K562 (cell line): ENCODE data around the gene SLC4A5. TPM values are rescaled to one million over a fixed set of nuclear protein-coding genes. Genes with fewer than 3 reads are reported as not detected.

Experiments
- ATAC-seq: fragments of 200-7000 bp; cut with Tn5 transposase; 3 replicates; pipeline ENCODE4 v1.9.1; 2020; ENCODE audit warnings: moderate library complexity
- BruUV-seq: library from RNA; stranded (reverse); fragments of 400-500 nt; replicated peaks from 2 replicates; lab custom pipeline; 2021; lab: Mats Ljungman, UMichigan
- CTCF ChIA-PET: fragments of 300-600 bp; formaldehyde crosslinking; extraction: SDS; loops from one replicate; lab custom pipeline; 2021; ENCODE audit warnings: low intra/inter-chr PET ratio; lab: Yijun Ruan, JAX
- POLR2A ChIA-PET: fragments of 300-600, 350-650 bp; sonication (Branson Sonifier 250); formaldehyde crosslinking; extraction: SDS; loops from one replicate; lab custom pipeline; 2021; ENCODE audit warnings: antibody characterized with exemption, inconsistent platforms; lab: Yijun Ruan, JAX
- DNase-seq, 4 experiments: peaks; one replicate each; pipeline versions ENCODE4 v3.0.0 to v3.0.0-alpha.2; 2011 to 2018; ENCODE audit warnings: low spot score in 3 of 4, mixed read lengths in 3 of 4; ENCODE audit errors: extremely low read depth in 1 of 4
- FAIRE-seq: peaks from 2 replicates; lab custom pipeline; 2011; peaks lifted over from hg19 to GRCh38; lab: Jason Lieb, UNC
- H2AFZ ChIP-seq: 2 replicates; pipeline ENCODE4 v1.6.0; 2011; ENCODE audit warnings: low read depth, low read length, control low read depth, inconsistent platforms
- H3K27ac ChIP-seq: fragments of 200-600 bp; 3 replicates; pipeline ENCODE4 v1.8.0; 2011; ENCODE audit warnings: low read depth, mild to moderate bottlenecking, control low read depth, inconsistent platforms, low read length, moderate library complexity, mixed read lengths; ENCODE audit errors: extremely low read depth
- H3K27me3 ChIP-seq, 2 experiments: fragments of 300-600 bp in 1 of 2; 2 replicates in 1 of 2; 3 replicates in 1 of 2; pipeline versions ENCODE4 v1.6.0 to v1.8.0; 2011; ENCODE audit warnings: inconsistent platforms in 2 of 2, low read length in 2 of 2, mild to moderate bottlenecking in 1 of 2, mixed read lengths in 1 of 2, moderate library complexity in 1 of 2; ENCODE audit not compliant: control insufficient read depth in 2 of 2, insufficient read depth in 2 of 2
- H3K36me3 ChIP-seq: fragments of 300-600 bp; 3 replicates; pipeline ENCODE4 v1.8.0; 2011; ENCODE audit warnings: mild to moderate bottlenecking, low read length, inconsistent platforms; ENCODE audit not compliant: control insufficient read depth, insufficient read depth
- H3K4me1 ChIP-seq, 2 experiments: fragments of 200-600 bp in 1 of 2; replicated peaks in 1 of 2; 2 replicates in 1 of 2; 3 replicates in 1 of 2; pipeline versions ENCODE4 v1.5.1 to v1.8.0; 2011; ENCODE audit warnings: inconsistent platforms in 2 of 2, low read length in 2 of 2, mild to moderate bottlenecking in 1 of 2, mixed read lengths in 1 of 2, moderate library complexity in 1 of 2; ENCODE audit not compliant: control insufficient read depth in 2 of 2, insufficient read depth in 2 of 2
- H3K4me2 ChIP-seq: 2 replicates; pipeline ENCODE4 v1.6.1; 2011; ENCODE audit warnings: low read length, control low read depth, inconsistent platforms, mixed read lengths; ENCODE audit not compliant: insufficient read depth
- H3K4me3 ChIP-seq: fragments of 200-600 bp; sonication (generic), shearing (Covaris generic); 2 replicates; pipeline ENCODE4 v1.5.1; 2016; ENCODE audit warnings: control low read depth, inconsistent platforms
- H3K79me2 ChIP-seq: fragments of 200-600 bp; 3 replicates; pipeline ENCODE4 v1.8.0; 2011; ENCODE audit warnings: low read length, inconsistent platforms; ENCODE audit not compliant: control insufficient read depth, insufficient read depth
- H3K9ac ChIP-seq, 2 experiments: 2 replicates each; pipeline versions ENCODE4 v1.6.0 to v1.6.1; 2011; ENCODE audit warnings: low read depth in 2 of 2, low read length in 2 of 2, control low read depth in 1 of 2, inconsistent platforms in 1 of 2, mild to moderate bottlenecking in 1 of 2, mixed read lengths in 1 of 2; ENCODE audit not compliant: insufficient read depth in 1 of 2
- H3K9me1 ChIP-seq: one replicate; pipeline ENCODE4 v1.6.0; 2011; ENCODE audit warnings: inconsistent platforms, mild to moderate bottlenecking, low read length, moderate library complexity; ENCODE audit not compliant: control insufficient read depth, insufficient read depth
- H3K9me3 ChIP-seq: replicated peaks from 2 replicates; pipeline ENCODE4 v1.5.1; 2011; ENCODE audit warnings: low read depth, low read length, inconsistent platforms; ENCODE audit not compliant: control insufficient read depth, insufficient read depth
- H4K20me1 ChIP-seq: replicated peaks from 2 replicates; pipeline ENCODE4 v1.6.1; 2011; ENCODE audit warnings: low read length, inconsistent platforms, mixed read lengths; ENCODE audit not compliant: control insufficient read depth, insufficient read depth
- FOXJ3 ChIP-seq: sonication (generic); formaldehyde crosslinking; IDR thresholded peaks from 2 replicates; pipeline ENCODE4 v1.4.0; 2020; ENCODE audit warnings: mild to moderate bottlenecking, missing genetic modification reagents
- MCM2 ChIP-seq: fragments of 450-650 bp; IDR thresholded peaks from 2 replicates; pipeline ENCODE4 v1.6.1; 2017; ENCODE audit warnings: low read depth, mild to moderate bottlenecking
- NR2C1 ChIP-seq, 2 experiments: fragments of 450-650 bp; IDR thresholded peaks; 2 replicates each; pipeline ENCODE4 v1.6.1; 2017; ENCODE audit warnings: mild to moderate bottlenecking in 2 of 2, antibody characterized with exemption in 1 of 2, inconsistent platforms in 1 of 2, missing compliant biosample characterization in 1 of 2, missing genetic modification characterization in 1 of 2
- NRF1 ChIP-seq, 2 experiments: fragments of 450-650 bp; IDR thresholded peaks in 1 of 2; conservative IDR thresholded peaks in 1 of 2; 2 replicates each; pipeline ENCODE4 v1.6.1; 2014; ENCODE audit warnings: mild to moderate bottlenecking in 2 of 2
- SMARCA5 ChIP-seq: fragments of 450-650 bp; IDR thresholded peaks from 2 replicates; pipeline ENCODE4 v1.6.1; 2016
- SRF ChIP-seq, 2 experiments: fragments of 250-450, 450-650 bp in 1 of 2; sonication (Bioruptor Pico) in 1 of 2; sonication (generic) in 1 of 2; formaldehyde crosslinking; IDR thresholded peaks; 2 replicates each; pipeline versions ENCODE4 v1.5.0 to v1.5.1; 2020 to 2022; ENCODE audit warnings: mild to moderate bottlenecking in 1 of 2, missing genetic modification reagents in 1 of 2
- ZNF609 ChIP-seq: sonication (generic); formaldehyde crosslinking; IDR thresholded peaks from 2 replicates; pipeline ENCODE4 v1.8.1; 2023; ENCODE audit warnings: missing genetic modification reagents, mild to moderate bottlenecking, borderline replicate concordance
- ZNF639 ChIP-seq, 2 experiments: fragments of 200-800 bp in 1 of 2; sonication (Bioruptor generic) in 1 of 2; sonication (generic) in 1 of 2; formaldehyde crosslinking in 1 of 2; IDR thresholded peaks in 1 of 2; conservative IDR thresholded peaks in 1 of 2; 2 replicates each; pipeline versions ENCODE4 v1.5.0 to v1.6.1; 2016 to 2020; ENCODE audit warnings: missing compliant biosample characterization in 1 of 2, missing genetic modification characterization in 1 of 2, missing genetic modification reagents in 1 of 2
- WGBS: fragments of 100-300 bp; shearing (Covaris generic); methylation state at CpG from one replicate; pipeline ENCODE4 v1.1.6; 2016; ENCODE audit warnings: low coverage, mixed read lengths; ENCODE audit not compliant: insufficient coverage; ENCODE audit errors: missing lambda C conversion rate; 5-methylcytosine and 5-hydroxymethylcytosine counted together
- in situ Hi-C: fragments of 300-500 bp; cut with MboI; formaldehyde crosslinking; loops from 4 replicates; pipeline ENCODE4 v1.15.0; 2018; ENCODE audit warnings: inconsistent platforms, mixed read lengths
- intact Hi-C: fragments of 100-400 bp; cut with micrococcal nuclease; formaldehyde crosslinking; loops from 2 replicates; pipeline ENCODE4 v1.14.2; 2022
- polyA plus RNA-seq, 8 experiments: library from polyadenylated mRNA; depleted of rRNA in 4 of 8; stranded (reverse) in 5 of 8; unstranded in 3 of 8; fragments of >200 nt; fragmentation: Nextera tagmentation in 2 of 8; fragmentation: Illumina TruSeq in 1 of 8; extraction: Ambion mirVana in 2 of 8; extraction: Trizol in 1 of 8; gene quantifications; 2 replicates each; pipeline versions ENCODE4 v1.2.1 to v1.2.3, GENCODE V29; 2011 to 2014; ENCODE audit warnings: inconsistent platforms in 1 of 8, missing spikeins in 1 of 8
- total RNA-seq, 7 experiments: library from RNA; depleted of rRNA in 6 of 7; stranded (reverse); fragments of >200 nt in 6 of 7; fragmentation: Illumina TruSeq in 2 of 7; extraction: Trizol in 2 of 7; gene quantifications; 2 replicates each; pipeline versions ENCODE4 v1.2.1 to v1.2.3, GENCODE V29; 2011 to 2021; ENCODE audit warnings: low replicate concordance in 1 of 7
- TF ChIP-seq, protein P1 (sequence below), 2 experiments: fragments of 450-650 bp in 1 of 2; sonication (generic) in 1 of 2; formaldehyde crosslinking; conservative IDR thresholded peaks; 2 replicates each; pipeline versions ENCODE4 v1.4.0 to v1.8.1; 2020 to 2022; ENCODE audit warnings: mild to moderate bottlenecking in 1 of 2, missing genetic modification reagents in 1 of 2
- TF ChIP-seq, protein P2 (sequence below): sonication (generic); formaldehyde crosslinking; IDR thresholded peaks from 2 replicates; pipeline ENCODE4 v1.8.0; 2023; ENCODE audit warnings: mild to moderate bottlenecking, missing genetic modification reagents

SLC4A5 gene
- total and polyA plus RNA-seq, 9 of the 15 experiments (the other 6 are each of a cell fraction or from before 2014, with no cell fraction given) = 0.03 to 0.77 (median 0.14) TPM; not detected in 1

DNA sequence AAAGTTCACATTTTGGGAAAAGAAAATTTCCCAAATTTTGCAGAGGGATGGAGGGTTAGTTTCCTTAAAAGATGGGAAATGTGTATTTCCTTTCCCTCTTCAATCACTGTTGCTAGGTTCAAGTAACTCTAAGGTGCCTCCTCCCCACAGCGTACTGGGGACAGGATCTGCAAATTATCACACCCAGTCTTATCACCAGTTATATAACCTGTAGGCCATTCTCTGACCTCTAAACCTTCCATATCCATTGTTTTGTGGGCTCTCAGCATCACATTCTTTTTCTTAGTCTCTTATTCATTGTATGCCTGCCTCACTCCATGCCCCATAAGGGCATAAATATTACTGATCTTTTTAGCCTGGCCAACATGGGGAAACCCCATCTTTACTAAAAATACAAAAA lies 148.4 kb downstream of the SLC4A5 start:
- H2AFZ ChIP-seq = 0 out of 2 replicates have a peak overlapping the region, but pooled peaks have one; percentile 27
- DNase-seq (no peak), FAIRE-seq (no peak), ATAC-seq (no peak)
- ChIA-PET POLR2A (no interaction called here), CTCF (no interaction called here)
- H3K27ac ChIP-seq = no peak overlapping the region
- H3K27me3 ChIP-seq = no peaks in the 10 kb centered on the region
- in situ Hi-C loops = no loop called here
- no peak overlapping the region for H3K4me2 ChIP-seq
- no peak overlapping the region for H3K4me3 ChIP-seq
- H3K9ac ChIP-seq = no peak overlapping the region
- H3K9me1 ChIP-seq = no peaks in the 10 kb centered on the region
- WGBS = 53% methylated on average over 1 of the region's 1 CpG
- H3K4me1 ChIP-seq = peaks cover 14 to 17% of the 10 kb centered on the region in 2 experiments
- intact Hi-C loops = no loop called here
- no TSS peak for BruUV-seq
- H3K36me3 ChIP-seq = 0 out of 3 replicates have a peak, but pooled peaks cover 1% of the 10 kb centered on the region
- peaks cover 20% of the 10 kb centered on the region for H3K79me2 ChIP-seq
- no peaks in the 10 kb centered on the region for H3K9me3 ChIP-seq
- H4K20me1 ChIP-seq = peaks cover 2% of the 10 kb centered on the region
- TF ChIP-seq, protein P1, sequence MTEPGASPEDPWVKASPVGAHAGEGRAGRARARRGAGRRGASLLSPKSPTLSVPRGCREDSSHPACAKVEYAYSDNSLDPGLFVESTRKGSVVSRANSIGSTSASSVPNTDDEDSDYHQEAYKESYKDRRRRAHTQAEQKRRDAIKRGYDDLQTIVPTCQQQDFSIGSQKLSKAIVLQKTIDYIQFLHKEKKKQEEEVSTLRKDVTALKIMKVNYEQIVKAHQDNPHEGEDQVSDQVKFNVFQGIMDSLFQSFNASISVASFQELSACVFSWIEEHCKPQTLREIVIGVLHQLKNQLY (CRISPR knock-in tag; conservative IDR thresholded peaks at IDR 0.05) = no peak
- no peak for TF ChIP-seq NRF1 (conservative IDR thresholded peaks at IDR 0.05 in 1 of 2, IDR thresholded peaks at IDR 0.05 in 1 of 2)
- TF ChIP-seq, protein P2, sequence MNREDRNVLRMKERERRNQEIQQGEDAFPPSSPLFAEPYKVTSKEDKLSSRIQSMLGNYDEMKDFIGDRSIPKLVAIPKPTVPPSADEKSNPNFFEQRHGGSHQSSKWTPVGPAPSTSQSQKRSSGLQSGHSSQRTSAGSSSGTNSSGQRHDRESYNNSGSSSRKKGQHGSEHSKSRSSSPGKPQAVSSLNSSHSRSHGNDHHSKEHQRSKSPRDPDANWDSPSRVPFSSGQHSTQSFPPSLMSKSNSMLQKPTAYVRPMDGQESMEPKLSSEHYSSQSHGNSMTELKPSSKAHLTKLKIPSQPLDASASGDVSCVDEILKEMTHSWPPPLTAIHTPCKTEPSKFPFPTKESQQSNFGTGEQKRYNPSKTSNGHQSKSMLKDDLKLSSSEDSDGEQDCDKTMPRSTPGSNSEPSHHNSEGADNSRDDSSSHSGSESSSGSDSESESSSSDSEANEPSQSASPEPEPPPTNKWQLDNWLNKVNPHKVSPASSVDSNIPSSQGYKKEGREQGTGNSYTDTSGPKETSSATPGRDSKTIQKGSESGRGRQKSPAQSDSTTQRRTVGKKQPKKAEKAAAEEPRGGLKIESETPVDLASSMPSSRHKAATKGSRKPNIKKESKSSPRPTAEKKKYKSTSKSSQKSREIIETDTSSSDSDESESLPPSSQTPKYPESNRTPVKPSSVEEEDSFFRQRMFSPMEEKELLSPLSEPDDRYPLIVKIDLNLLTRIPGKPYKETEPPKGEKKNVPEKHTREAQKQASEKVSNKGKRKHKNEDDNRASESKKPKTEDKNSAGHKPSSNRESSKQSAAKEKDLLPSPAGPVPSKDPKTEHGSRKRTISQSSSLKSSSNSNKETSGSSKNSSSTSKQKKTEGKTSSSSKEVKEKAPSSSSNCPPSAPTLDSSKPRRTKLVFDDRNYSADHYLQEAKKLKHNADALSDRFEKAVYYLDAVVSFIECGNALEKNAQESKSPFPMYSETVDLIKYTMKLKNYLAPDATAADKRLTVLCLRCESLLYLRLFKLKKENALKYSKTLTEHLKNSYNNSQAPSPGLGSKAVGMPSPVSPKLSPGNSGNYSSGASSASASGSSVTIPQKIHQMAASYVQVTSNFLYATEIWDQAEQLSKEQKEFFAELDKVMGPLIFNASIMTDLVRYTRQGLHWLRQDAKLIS (CRISPR knock-in tag) = no peak
- TF ChIP-seq NR2C1 (IDR thresholded peaks at IDR 0.05) = no peak
- TF ChIP-seq NR2C1 (tag; IDR thresholded peaks at IDR 0.05) = no peak
- TF ChIP-seq SRF (CRISPR knock-in tag; IDR thresholded peaks at IDR 0.05) = no peak
- TF ChIP-seq FOXJ3 (CRISPR knock-in tag) = no peak
- TF ChIP-seq MCM2 = no peak
- no peak for TF ChIP-seq ZNF609
- no peak for TF ChIP-seq SMARCA5
- TF ChIP-seq ZNF639 (CRISPR knock-in tag; conservative IDR thresholded peaks at IDR 0.05 in 1 of 2, IDR thresholded peaks at IDR 0.05 in 1 of 2) = no peak
